Kidney (tissue), 14 donors: ENCODE measurements around the gene NACA. TPM values are rescaled to one million over a fixed set of nuclear protein-coding genes. Genes with fewer than 3 reads are reported as not detected.
A peak's percentile ranks its signal among the peaks of the same experiment; 100 is the strongest.
"Not testable (repeated sequence)": the region's sequence is repeated elsewhere in the genome, so short reads cannot be mapped to it uniquely, and the experiment has no call there.

Source experiments
- DNase-seq, 5 donors: peaks; one replicate each; pipeline ENCODE4 v3.0.0-alpha.2; 2013 to 2020
- FAIRE-seq: peaks from 2 replicates; lab custom pipeline; 2012; peaks lifted over from hg19 to GRCh38; lab: Jason Lieb, UNC
- H3K27ac ChIP-seq, 2 donors: one replicate each; pipeline ENCODE4 v1.7.0; 2013; ENCODE audit warnings: low read depth in 2 of 2, low read length in 2 of 2, inconsistent platforms in 1 of 2
- H3K27me3 ChIP-seq: one replicate; pipeline ENCODE4 v1.7.1; 2013; ENCODE audit warnings: low read length, inconsistent platforms; ENCODE audit not compliant: control insufficient read depth, insufficient read depth
- H3K36me3 ChIP-seq, 3 donors: one replicate each; pipeline versions ENCODE4 v1.7.0 to v1.7.1; 2013; ENCODE audit warnings: low read length in 3 of 3, control low read depth in 1 of 3, inconsistent platforms in 1 of 3; ENCODE audit not compliant: insufficient read depth in 3 of 3, control insufficient read depth in 2 of 3
- H3K4me1 ChIP-seq, 3 donors: one replicate each; pipeline versions ENCODE4 v1.7.0 to v1.7.1; 2013; ENCODE audit warnings: low read length in 3 of 3, inconsistent platforms in 1 of 3, low read depth in 1 of 3; ENCODE audit not compliant: control insufficient read depth in 2 of 3, insufficient read depth in 2 of 3
- H3K4me3 ChIP-seq, 3 donors: one replicate each; pipeline versions ENCODE4 v1.7.0 to v1.8.1; 2013; ENCODE audit warnings: low read length in 3 of 3, control low read depth in 1 of 3, inconsistent platforms in 1 of 3
- H3K9ac ChIP-seq, 3 donors: one replicate each; pipeline versions ENCODE4 v1.7.0 to v1.7.1; 2013; ENCODE audit warnings: low read length in 3 of 3, control low read depth in 1 of 3, inconsistent platforms in 1 of 3
- H3K9me3 ChIP-seq, 3 donors: one replicate each; pipeline versions ENCODE4 v1.7.0 to v1.7.1; 2013; ENCODE audit warnings: low read length in 3 of 3, control low read depth in 1 of 3, inconsistent platforms in 1 of 3; ENCODE audit not compliant: control insufficient read depth in 2 of 3, insufficient read depth in 1 of 3
- intact Hi-C: fragments of 100-400 bp; cut with DNase I; formaldehyde crosslinking; loops from one replicate; pipeline ENCODE4 v1.11.1; 2022
- polyA plus RNA-seq: library from polyadenylated mRNA; stranded (reverse); fragments of 350-450 nt; fragmentation: Illumina TruSeq; extraction: RNeasy Lipid Tissue Mini Kit (QIAGEN cat#74804); gene quantifications from one replicate; pipeline ENCODE4 v1.2.3, GENCODE V29; 2014; ENCODE audit warnings: low read depth, low replicate concordance; ENCODE audit not compliant: insufficient read depth
- total RNA-seq: library from RNA; stranded (reverse); fragmentation: NEBNext Ultra II Directional; extraction: Animal tissue kit (Norgen Biotek cat#: 25700); gene quantifications from one replicate; pipeline ENCODE4 v1.2.1, GENCODE V29; 2021
- TF ChIP-seq, protein P1 (sequence below): IDR thresholded peaks from 3 replicates; pipeline ENCODE4 v1.5.1; 2012; ENCODE audit warnings: mild to moderate bottlenecking, moderate library complexity, borderline replicate concordance; ENCODE audit not compliant: insufficient read depth; ENCODE audit errors: extremely low read depth
- donor health status: control.
- donor health status: control.
- donor health status: control.
- donor health status: control.
- donor health status: control.
- donor health status: DM: yes; HTN: yes; CAD: no.
- donor health status: Normal renal cell carcinoma (clear cell type).

The NACA gene
- total and polyA plus RNA-seq, 2 donors from 2014 or later, result 660 to 1,180 TPM

DNA sequence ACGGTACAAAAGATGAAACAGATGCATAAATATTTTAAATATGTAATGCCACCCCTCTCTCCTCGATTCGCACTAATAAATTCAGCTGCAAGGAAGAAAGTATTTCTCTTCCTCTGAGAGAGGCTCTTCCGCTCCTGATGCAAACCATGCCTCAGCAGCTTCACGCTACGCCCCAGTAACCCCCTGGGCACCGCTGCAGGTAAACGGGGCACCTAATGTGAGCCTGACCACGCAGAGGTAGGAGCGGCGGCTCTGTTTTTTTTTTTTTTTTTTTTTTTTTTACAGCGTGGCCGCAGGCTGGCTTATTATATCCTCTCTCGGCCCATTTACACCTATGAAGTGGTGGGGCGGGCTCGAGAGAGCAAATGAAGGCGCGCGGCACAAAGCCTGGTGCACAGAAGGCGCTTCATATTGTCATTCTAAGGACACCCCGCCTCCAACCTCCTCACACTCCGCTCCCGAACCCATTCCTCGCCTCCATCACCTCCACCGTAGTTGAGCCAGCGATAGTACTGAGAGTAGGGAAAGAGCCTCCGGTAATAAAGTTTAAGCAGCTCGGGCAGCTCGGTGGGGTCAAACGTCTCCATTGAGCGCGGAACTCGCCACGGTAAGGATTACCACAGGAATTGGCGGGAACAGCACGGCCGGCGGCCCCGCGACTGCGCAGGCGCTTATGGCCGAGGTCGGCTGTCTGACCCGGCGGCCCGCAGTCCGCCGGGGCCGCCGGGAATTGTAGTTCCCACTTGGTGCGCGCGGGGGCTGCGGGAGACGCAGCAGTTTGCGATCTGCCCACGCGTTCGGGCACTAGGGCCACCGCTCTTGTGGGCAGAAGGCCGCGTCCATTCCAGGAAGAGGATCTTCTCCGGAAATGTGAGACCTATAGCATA lies 26.9 kb upstream of the NACA start, which contains the start of gene PRIM1:
PRIM1 (minus strand) TSS at position 612 of the 887 bp plus-strand sequence; CDS start at position 587, 25 bp downstream.
- DNase-seq (peak; percentile 90 to 94 (median 92)), FAIRE-seq (no peak)
- Histone ChIP-seq H3K27ac (no peak within 1 kb of the TSS), H3K4me3 (peak within 1 kb of the TSS; percentile 81 to 96 (median 93)), H3K36me3 (no peaks in the 10 kb centered on the region), H3K9ac (peak within 1 kb of the TSS; percentile 2 to 80 (median 73)), H3K9me3 (no peaks in the 10 kb centered on the region), H3K4me1 (peaks cover 0 to 2% (median 0%) of the 10 kb centered on the region in 3 donors), H3K27me3 (no peaks in the 10 kb centered on the region)
- TF ChIP-seq, protein P1, sequence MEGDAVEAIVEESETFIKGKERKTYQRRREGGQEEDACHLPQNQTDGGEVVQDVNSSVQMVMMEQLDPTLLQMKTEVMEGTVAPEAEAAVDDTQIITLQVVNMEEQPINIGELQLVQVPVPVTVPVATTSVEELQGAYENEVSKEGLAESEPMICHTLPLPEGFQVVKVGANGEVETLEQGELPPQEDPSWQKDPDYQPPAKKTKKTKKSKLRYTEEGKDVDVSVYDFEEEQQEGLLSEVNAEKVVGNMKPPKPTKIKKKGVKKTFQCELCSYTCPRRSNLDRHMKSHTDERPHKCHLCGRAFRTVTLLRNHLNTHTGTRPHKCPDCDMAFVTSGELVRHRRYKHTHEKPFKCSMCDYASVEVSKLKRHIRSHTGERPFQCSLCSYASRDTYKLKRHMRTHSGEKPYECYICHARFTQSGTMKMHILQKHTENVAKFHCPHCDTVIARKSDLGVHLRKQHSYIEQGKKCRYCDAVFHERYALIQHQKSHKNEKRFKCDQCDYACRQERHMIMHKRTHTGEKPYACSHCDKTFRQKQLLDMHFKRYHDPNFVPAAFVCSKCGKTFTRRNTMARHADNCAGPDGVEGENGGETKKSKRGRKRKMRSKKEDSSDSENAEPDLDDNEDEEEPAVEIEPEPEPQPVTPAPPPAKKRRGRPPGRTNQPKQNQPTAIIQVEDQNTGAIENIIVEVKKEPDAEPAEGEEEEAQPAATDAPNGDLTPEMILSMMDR, result peak; percentile 22
- intact Hi-C loops, result no loop called here

DNA sequence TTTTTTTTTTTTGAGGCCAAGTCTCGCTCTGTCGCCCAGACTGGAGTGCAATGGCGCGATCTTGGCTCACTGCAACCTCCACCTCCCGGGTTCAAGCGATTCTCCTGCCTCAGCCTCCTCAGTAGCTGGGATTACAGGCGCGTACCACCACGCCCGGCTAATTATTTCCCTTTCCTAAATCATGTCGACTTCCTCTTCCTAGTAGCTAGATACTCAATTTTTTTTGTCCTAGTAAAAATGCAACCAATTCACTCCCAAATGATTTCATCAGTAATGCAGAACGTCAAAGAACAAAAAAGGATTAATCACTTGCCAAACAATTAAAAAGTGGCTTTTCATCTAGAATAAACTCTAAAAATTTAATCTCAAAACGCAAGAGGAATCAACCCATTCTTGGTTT lies 25.5 kb upstream of the NACA start:
- H3K4me3 ChIP-seq, H3K27me3 ChIP-seq, DNase-seq, H3K4me1 ChIP-seq, H3K27ac ChIP-seq, H3K9ac ChIP-seq, H3K9me3 ChIP-seq, intact Hi-C loops, FAIRE-seq, H3K36me3 ChIP-seq: not testable (repeated sequence)

DNA sequence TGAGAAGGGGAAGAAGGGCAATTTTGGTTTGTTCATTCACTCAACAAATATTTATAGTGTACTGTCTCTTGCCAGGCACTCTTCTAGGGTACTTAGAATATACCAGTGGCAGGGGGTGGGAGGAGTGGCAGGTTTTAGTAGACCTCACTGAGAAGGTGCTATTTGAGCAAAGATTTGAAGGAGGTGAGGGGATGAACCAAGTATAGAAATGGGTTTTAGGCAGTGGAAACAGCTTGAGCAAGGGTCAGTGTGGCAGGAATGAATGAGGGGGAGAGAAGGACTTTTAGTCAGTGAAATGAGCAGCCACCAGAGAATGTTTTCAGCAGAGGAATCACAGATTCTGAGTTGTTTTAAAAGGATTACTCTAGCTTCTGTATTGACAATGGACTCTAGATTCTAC lies 24.8 kb upstream of the NACA start:
- Histone ChIP-seq H3K9ac (no peak overlapping the region), H3K27me3 (no peaks in the 10 kb centered on the region), H3K36me3 (peaks cover 0 to 3% (median 0%) of the 10 kb centered on the region in 3 donors), H3K4me1 (peaks cover 0 to 2% (median 0%) of the 10 kb centered on the region in 3 donors), H3K9me3 (no peaks in the 10 kb centered on the region), H3K4me3 (no peak overlapping the region), H3K27ac (no peak overlapping the region)
- DNase-seq, result no peak
- TF ChIP-seq, protein P1, result no peak
- intact Hi-C loops, result no loop called here
- FAIRE-seq, result no peak

- Histone ChIP-seq H3K27me3 (no peaks in the 10 kb centered on the region), H3K4me3 (no peak overlapping the region), H3K9ac (no peak overlapping the region), H3K27ac (no peak overlapping the region), H3K36me3 (peaks cover 0 to 3% (median 0%) of the 10 kb centered on the region in 3 donors), H3K9me3 (no peaks in the 10 kb centered on the region), H3K4me1 (peaks cover 0 to 2% (median 0%) of the 10 kb centered on the region in 3 donors)
- intact Hi-C loops, result no loop called here
- FAIRE-seq (no peak), DNase-seq (no peak)
- TF ChIP-seq, protein P1, result no peak
Observed at GRCh38 chr12:56749359-56749758, 24.3 kb upstream of the NACA start.
